TTC549 (cell line): ENCODE data around the gene ITGB1BP2.
"Not testable (repeated sequence)": the region's sequence is repeated elsewhere in the genome, so short reads cannot be mapped to it uniquely, and the experiment has no call there.

ENCODE experiments used
- FAIRE-seq: peaks from 2 replicates; lab custom pipeline; 2012; peaks lifted over from hg19 to GRCh38; lab: Jason Lieb, UNC

Gene ITGB1BP2

DNA sequence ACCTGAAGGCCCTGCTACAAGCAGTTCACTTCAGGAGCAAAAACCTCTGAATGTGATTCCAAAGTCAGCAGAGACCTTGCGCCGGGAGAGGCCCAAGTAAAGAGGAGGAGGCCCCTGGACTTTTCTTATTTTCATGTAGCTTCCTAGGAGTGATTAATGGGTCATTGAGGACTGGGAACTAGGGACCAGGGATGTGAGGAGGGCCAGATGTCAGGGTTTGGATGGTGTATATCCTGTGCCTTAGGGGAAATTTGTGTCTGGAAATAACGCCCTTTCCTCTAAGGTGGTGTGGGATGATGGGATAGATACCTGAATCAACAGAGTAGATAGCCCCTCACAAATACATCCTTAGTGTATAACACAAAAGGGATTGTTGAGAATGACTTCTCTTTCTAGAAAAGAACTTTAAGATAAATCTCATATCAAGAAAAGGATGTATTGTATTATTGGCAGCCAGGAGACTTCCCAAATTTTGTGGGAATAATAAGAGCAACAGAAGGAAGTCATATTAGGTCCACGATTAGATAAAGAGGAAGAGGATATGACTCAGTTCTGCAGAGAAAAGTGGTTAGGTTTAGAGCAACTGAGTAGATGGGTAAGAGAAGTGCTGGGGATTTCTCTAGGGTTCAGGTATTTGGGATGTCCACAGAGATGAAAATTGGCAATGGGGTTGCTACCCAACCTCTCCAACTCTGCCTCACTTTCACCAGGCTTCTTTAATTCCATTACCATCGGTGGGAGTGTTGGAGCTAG is 1.1 kb downstream of the ITGB1BP2 start:
- FAIRE-seq = no peak

DNA sequence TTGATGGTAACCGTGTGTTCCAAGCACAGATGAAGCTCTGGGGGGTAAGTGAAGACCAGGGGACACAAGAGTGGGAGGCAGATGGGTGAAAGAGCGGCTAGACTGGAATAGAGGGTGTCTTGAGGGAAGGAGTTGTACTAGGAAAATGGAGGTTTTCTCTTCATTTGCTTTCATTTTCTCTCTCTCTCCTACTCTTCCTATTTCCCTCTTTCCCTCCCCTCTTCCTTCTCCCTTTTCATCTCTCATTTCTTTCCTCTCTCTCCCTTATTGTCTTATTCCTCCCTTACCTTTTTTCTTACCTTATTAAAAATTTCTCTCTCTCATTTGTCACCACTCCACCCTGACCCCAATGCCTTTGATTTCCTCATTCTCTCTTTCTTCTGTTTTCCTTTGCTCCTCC is 3.0 kb downstream of the ITGB1BP2 start:
- FAIRE-seq = no peak

DNA sequence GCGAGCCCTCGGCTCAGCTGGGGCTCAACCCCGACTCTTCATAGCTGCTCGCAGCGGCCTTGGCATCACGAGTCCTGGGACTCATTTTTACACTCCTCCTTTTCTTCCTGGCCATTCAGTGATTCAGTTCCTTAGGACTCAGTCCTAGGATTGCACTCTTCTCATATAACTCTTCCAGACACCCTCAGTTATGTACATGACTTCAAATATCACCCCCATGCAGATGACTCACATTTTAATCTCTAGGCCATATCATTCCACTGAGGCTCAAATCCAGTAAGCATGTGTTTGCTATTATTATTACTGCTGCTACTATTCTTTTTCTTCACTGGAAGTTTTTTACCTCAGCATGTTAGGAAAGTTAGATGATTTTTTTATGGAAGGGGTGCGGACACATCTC is 14.4 kb downstream of the ITGB1BP2 start:
- no peak for FAIRE-seq

GRCh38 chrX:71316959-71317358 is 15.4 kb downstream of the ITGB1BP2 start:
- FAIRE-seq = not testable (repeated sequence)

- FAIRE-seq = no peak
Measured at GRCh38 chrX:71320126-71320525, 18.6 kb downstream of the ITGB1BP2 start.

DNA sequence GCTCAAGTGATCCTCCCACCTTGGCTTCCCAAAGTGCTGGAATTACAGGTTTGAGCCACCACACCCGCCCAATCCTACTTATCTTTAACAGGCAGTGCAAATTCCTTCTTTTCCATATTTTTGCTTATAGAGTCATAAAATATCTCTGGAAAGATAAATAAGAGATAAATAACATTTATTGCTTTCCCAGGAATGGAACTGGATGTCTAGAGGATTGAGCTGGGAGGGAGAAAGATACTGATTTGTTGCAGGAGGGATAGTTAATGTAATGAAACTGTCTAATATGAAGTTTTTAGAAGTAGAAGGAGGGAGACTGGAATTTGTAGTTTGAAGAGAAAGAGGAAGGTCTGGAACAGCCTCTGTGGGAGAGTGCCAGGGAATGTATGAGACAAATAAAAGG is 20.2 kb downstream of the ITGB1BP2 start:
- FAIRE-seq = no peak

DNA sequence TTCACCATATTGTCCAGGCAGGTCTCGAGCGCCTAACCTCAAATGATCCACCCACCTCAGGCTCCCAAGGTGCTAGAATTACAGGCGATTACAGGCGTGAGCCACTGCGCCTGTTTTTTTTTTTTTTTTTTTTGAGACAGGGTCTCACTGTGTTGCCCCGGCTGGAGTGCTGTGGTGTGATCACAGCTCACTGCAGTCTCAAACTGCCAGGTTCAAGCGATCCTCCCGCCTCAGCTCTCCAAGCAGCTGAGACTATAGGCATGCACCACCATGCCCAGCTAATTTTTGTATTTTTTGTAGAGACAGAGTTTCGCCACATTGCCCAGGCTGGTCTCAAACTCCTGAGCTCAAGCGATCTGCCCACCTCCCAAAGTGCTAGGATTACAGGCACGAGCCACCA is 22.9 kb downstream of the ITGB1BP2 start:
- FAIRE-seq = not testable (repeated sequence)

GRCh38 chrX:71326394-71326793 is 24.8 kb downstream of the ITGB1BP2 start:
- FAIRE-seq = no peak

DNA sequence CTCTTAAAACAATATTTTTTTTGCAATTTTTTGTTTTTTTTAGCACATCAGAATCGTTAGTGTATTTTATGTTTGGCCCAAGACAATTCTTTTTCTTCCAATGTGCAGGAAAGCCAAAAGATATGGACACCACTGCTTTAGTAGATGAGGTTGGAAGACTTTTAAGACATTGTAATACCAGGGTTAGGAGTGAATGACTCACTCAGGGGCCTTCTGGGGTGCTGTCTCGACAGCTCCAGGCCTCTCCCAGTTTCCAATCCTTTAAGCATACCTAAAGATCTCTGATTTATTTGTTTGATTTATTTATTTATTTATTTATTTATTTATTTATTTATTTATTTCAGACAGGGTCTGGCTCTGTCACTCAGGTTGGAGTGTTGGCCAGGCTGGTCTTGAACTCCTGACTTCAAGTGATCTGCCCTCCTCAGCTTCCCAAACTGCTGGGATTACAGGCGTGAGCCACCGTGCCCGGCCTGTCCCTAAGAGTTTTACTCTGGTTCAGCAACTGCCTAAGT is 47.7 kb downstream of the ITGB1BP2 start:
- not testable (repeated sequence) for FAIRE-seq

GRCh38 chrX:71349867-71350266 is 48.3 kb downstream of the ITGB1BP2 start:
- not testable (repeated sequence) for FAIRE-seq

DNA sequence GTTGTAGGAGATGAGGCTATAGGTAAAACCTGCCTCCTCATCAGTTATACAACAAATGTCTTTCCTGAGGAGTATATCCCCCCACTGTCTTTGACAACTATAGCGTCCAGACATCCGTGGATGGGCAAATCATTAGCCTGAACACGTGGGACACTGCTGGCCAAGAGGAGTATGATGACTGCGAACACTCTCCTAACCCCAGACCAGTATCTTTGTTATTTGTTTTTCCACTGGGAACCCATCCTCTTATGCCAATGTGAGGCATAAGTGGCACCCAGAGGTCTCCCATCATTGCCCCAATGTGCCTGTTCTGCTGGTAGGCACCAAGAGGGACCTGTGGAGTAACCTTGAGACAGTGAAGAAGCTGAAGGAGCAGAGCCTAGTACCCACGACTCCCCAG is 50.9 kb downstream of the ITGB1BP2 start:
- FAIRE-seq = not testable (repeated sequence)
